ES-I3 (cell line): ENCODE measurements around the gene KRTAP23-1.

Experiments
- H3K36me3 ChIP-seq: 2 replicates; pipeline ENCODE4 v1.6.1; 2013; ENCODE audit warnings: mild to moderate bottlenecking, low read length, control low read depth, moderate library complexity; ENCODE audit not compliant: insufficient read depth
- H3K4me1 ChIP-seq: 2 replicates; pipeline ENCODE4 v1.6.1; 2013; ENCODE audit warnings: mild to moderate bottlenecking, control low read depth, low read length; ENCODE audit not compliant: insufficient read depth
- H3K9ac ChIP-seq: 2 replicates; pipeline ENCODE4 v1.6.1; 2013; ENCODE audit warnings: low read depth, mild to moderate bottlenecking, low read length, moderate library complexity
- H3K9me3 ChIP-seq: 2 replicates; pipeline ENCODE4 v1.6.1; 2013; ENCODE audit warnings: mild to moderate bottlenecking, low read length, moderate library complexity; ENCODE audit not compliant: control insufficient read depth, insufficient read depth

Gene KRTAP23-1

DNA sequence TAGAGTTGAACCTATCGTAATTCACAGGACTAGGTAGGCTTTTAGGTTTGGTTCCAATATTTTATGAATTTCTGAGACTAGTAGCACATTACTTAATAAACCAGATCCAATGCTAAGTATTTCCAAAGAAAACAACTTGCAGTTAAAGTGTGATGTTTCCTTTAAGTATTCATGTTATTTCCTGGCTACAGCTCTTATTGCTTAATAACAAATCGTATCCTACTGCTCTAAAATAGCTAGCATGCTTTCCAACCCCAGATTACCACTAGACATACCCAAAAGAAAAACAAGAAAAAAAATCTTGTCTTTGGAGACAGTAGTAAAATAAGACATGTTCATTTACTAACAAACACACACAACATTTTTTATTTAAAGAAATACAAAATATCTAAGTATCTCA is 11.8 kb downstream of the KRTAP23-1 start:
- Histone ChIP-seq H3K36me3 (no peaks in the 10 kb centered on the region), H3K4me1 (no peaks in the 10 kb centered on the region), H3K9me3 (no peaks in the 10 kb centered on the region)

DNA sequence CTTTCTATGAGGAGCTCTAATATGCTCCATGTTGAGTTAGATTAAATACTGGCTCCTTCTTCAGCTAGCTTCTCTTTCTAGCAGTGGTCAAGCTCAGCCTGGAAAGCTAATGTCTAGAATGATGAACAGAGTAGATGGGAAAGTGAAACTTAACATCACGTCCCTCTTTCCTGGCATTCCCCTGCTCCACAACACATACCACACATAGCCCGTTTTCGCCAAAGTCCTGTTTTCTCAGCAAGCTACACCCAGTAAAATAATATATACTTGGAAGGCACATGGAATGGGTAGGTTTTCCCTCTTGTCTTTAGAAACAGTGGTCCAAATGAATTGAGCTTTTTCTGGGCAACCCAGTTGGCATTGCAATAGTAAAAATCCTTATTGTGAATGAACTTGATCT is 14.7 kb downstream of the KRTAP23-1 start:
- Histone ChIP-seq H3K36me3 (no peaks in the 10 kb centered on the region), H3K9ac (no peak overlapping the region), H3K4me1 (no peaks in the 10 kb centered on the region), H3K9me3 (no peaks in the 10 kb centered on the region)

More for the DNA sequence above, 11.8 kb downstream of the KRTAP23-1 start:
- no peak overlapping the region for H3K9ac ChIP-seq

DNA sequence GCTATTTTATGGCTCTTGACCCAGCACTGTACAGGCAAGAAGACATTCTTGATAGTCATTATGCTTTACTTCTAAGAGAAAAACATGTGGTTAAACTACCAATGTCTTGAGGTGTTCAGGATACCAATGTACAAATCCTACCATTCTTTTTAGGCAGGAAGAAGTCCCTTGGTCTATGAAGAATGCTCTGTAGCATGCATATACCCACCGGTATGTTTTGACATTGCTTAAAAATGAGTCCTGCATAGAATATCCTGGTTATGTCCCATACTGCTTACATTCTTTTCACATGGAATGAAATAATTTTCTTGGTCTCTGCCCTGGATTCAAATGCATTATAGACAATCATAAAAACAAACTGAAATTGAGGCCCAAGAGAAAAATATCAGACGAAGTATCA is 15.7 kb downstream of the KRTAP23-1 start:
- Histone ChIP-seq H3K4me1 (no peaks in the 10 kb centered on the region), H3K9ac (no peak overlapping the region), H3K9me3 (no peaks in the 10 kb centered on the region), H3K36me3 (no peaks in the 10 kb centered on the region)

DNA sequence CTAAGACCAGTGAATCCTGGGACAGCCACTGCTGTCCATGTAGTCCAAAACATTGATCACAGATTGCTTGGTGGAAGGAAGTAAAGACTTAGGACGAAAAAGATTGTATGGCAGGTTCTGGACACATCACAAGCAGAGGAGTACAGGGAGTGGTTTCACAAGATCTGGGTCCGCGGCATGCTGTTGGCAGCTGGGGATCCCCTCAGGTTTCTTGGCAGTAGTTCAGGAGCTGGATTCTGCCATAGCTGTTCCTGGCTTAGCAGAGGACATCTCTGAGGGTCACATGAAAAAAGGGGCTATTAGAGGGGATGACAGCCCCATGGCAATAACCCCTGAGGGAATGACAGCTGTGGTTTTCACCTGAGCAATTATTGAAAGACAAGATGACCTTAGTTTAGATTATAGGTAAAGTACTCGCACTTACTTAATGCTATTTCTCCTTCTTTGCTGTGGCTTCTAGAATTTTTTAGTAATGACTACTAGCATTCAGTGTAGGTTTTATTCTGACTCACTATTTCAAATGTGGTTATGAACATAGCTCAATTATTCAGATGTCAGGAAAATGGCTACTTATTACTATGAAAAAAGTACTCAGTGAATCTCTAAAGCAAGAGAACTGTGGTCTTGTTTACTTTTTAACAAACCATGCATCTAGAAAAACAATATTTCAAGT is 19.1 kb downstream of the KRTAP23-1 start:
- Histone ChIP-seq H3K36me3 (no peaks in the 10 kb centered on the region), H3K9me3 (no peaks in the 10 kb centered on the region), H3K9ac (no peak overlapping the region), H3K4me1 (no peaks in the 10 kb centered on the region)

DNA sequence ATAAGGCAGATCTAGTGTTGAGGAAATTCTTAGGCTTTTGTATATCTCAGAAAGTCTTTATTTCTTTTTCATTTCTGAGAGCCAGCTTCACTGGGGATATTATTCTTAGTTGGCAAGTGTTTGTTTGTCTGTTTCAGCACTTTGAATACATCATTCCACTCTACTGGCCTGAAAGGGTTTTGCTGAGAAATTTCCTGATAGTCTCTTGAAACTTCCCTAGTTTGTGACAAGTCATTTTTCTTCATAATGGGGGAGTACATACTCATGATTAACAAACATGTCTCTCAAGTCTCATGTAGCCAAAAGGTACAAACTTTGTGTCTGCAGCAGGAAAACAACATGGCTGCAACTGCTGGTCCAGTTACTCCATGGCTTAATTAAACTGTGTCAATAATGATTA is 22.0 kb downstream of the KRTAP23-1 start:
- H3K4me1 ChIP-seq = no peaks in the 10 kb centered on the region
- H3K9ac ChIP-seq = no peak overlapping the region
- no peaks in the 10 kb centered on the region for H3K9me3 ChIP-seq
- no peaks in the 10 kb centered on the region for H3K36me3 ChIP-seq

DNA sequence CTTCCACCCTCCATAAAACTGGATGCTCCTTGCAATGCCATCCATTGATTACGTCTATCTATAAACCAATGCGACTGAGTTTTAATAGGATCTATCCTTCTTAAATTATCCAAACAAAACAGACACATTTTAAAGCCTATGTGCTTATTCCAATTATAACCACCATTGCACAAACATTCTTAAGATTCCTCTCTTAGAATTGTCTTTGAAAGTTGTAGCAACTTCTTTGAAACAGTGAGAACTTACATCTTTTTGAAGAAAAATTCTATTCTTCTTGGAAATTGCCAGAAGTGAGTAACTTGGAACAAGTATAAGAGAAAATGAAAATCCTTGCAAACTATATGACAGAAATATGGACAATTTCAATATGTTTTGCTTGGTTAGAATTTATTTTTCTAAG is 28.2 kb downstream of the KRTAP23-1 start, which contains the start of gene KRTAP26-1:
Gene KRTAP26-1, minus strand, starts transcription at position 101 of the 400 bp plus-strand sequence. CDS start 280 bp downstream, outside the sequence.
- no peaks in the 10 kb centered on the region for H3K9me3 ChIP-seq
- H3K36me3 ChIP-seq = no peaks in the 10 kb centered on the region
- no peak within 1 kb of the TSS for H3K9ac ChIP-seq
- no peaks in the 10 kb centered on the region for H3K4me1 ChIP-seq

DNA sequence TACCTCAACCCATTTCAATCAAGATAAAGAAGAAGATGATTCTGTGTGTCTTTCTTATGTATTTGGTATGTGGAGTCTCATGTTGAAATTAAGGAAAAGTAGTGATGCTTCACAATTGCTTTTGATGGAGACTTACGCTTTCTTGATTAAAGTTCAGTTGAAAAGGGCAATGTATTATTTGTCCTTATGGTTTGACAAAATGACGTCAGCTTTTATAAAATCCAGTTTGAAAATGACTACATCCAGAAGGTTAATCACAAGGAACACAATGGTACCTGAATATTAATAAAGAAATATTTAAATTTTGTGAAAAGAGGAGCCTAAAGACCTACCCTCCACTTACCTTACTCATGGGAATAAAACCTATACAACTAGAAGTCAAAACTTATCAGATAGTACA is 32.7 kb downstream of the KRTAP23-1 start:
- Histone ChIP-seq H3K9ac (no peak overlapping the region), H3K36me3 (no peaks in the 10 kb centered on the region), H3K9me3 (no peaks in the 10 kb centered on the region), H3K4me1 (no peaks in the 10 kb centered on the region)

DNA sequence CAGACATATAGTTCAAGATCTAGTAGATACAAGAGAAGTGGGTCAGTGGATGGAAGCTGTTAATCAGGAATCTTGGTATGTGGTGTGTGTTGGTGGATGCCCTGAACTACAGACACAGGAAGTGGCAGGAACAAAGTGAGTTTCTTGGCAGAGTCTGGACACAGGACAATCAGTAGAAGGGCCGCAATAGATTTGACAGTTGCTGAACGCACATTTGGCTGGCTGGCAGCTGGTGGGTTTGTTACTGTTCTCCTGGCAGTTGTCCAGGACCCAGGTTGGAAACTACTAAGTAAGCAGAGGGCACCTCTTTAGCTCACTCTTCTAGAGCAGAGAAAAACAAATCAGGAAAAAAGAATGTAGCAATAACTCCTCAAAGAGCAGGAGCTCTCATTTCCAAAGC is 41.5 kb downstream of the KRTAP23-1 start:
- H3K4me1 ChIP-seq = no peaks in the 10 kb centered on the region
- H3K9me3 ChIP-seq = no peaks in the 10 kb centered on the region
- H3K9ac ChIP-seq = no peak overlapping the region
- no peaks in the 10 kb centered on the region for H3K36me3 ChIP-seq

DNA sequence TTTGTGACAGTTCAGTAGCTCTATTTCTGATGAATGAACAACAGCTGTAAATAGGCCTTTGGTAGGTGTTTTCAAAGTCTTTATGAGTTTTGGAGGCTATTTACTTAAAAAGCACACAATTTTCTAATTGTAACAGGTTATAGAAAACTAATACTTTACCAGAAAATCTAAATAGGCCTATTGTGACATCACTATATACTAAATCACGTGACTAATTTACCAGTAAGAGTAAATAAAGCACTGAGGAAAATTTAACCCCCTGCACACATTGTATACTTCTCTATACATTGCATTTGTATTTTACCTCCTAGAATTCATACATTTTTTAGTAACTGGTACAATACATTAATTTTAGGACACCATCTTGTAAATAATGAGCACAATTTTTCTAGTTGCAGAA is 43.3 kb downstream of the KRTAP23-1 start:
- Histone ChIP-seq H3K4me1 (no peaks in the 10 kb centered on the region), H3K9ac (no peak overlapping the region), H3K36me3 (no peaks in the 10 kb centered on the region), H3K9me3 (no peaks in the 10 kb centered on the region)
